Tibial artery (tissue), 4 donors: ENCODE results near the gene GRB10.

ENCODE experiments used
- DNase-seq, 2 donors: peaks; one replicate each; pipeline ENCODE4 v3.0.0-alpha.2; 2019
- H3K27ac ChIP-seq, 2 donors: fragments of 200-600 bp; sonication (generic) in 1 of 2; 1 replicate in 1 of 2; 2 replicates in 1 of 2; pipeline ENCODE4 v1.5.1; 2018 to 2019; ENCODE audit warnings: mild to moderate bottlenecking in 1 of 2
- H3K27me3 ChIP-seq, 2 donors: fragments of 200-600 bp; sonication (generic) in 1 of 2; one replicate each; pipeline versions ENCODE4 v1.5.1 to v1.6.0; 2016 to 2019
- H3K36me3 ChIP-seq, 3 donors: fragments of 200-600 bp; sonication (generic) in 2 of 3; one replicate each; pipeline ENCODE4 v1.5.1; 2016 to 2019; ENCODE audit warnings: mild to moderate bottlenecking in 2 of 3
- H3K4me1 ChIP-seq, 4 donors: fragments of 200-600 bp; sonication (generic) in 2 of 4; 1 replicate in 3 of 4; 2 replicates in 1 of 4; pipeline ENCODE4 v1.5.1; 2016 to 2019
- H3K4me3 ChIP-seq, 2 donors: fragments of 200-600 bp; sonication (generic) in 1 of 2; 1 replicate in 1 of 2; 2 replicates in 1 of 2; pipeline ENCODE4 v1.5.1; 2018 to 2019; ENCODE audit warnings: mild to moderate bottlenecking in 2 of 2
- H3K9me3 ChIP-seq, 3 donors: fragments of 200-600 bp; sonication (generic) in 1 of 3; one replicate each; pipeline ENCODE4 v1.5.1; 2016 to 2019
- intact Hi-C: fragments of 100-400 bp; cut with DNase I; formaldehyde crosslinking; loops from one replicate; pipeline ENCODE4 v1.15.0; 2023; ENCODE audit warnings: low total_unique reads
- TF ChIP-seq, protein P1 (sequence below), 2 experiments: fragments of 200-600 bp in 1 of 2; fragments of 450-650 bp in 1 of 2; IDR thresholded peaks; one replicate each; pipeline ENCODE4 v1.5.1; 2017 to 2019; ENCODE audit warnings: antibody characterized with exemption in 2 of 2, mild to moderate bottlenecking in 1 of 2, moderate library complexity in 1 of 2

Gene GRB10

DNA sequence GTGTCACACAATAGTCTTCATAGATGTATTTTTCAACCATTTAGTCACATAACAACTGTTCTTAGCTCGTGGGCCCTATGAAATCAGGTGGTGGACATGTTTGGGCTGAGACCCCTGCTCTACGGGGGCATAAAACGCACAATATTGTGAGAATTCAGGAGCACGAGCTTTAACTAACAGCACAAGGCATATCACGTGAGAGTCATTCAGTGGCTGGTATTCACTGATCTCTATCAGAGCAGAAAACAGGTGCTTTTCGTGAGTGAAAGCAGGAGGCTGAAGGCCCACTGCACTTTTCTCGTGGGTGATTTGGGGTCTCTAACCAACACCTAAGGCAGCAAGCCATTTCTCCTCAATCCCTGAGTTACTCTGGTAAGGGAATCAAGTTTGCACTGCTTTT, 42.8 kb upstream of the GRB10 start:
- H3K27me3 ChIP-seq: no peaks in the 10 kb centered on the region
- TF ChIP-seq, protein P1, sequence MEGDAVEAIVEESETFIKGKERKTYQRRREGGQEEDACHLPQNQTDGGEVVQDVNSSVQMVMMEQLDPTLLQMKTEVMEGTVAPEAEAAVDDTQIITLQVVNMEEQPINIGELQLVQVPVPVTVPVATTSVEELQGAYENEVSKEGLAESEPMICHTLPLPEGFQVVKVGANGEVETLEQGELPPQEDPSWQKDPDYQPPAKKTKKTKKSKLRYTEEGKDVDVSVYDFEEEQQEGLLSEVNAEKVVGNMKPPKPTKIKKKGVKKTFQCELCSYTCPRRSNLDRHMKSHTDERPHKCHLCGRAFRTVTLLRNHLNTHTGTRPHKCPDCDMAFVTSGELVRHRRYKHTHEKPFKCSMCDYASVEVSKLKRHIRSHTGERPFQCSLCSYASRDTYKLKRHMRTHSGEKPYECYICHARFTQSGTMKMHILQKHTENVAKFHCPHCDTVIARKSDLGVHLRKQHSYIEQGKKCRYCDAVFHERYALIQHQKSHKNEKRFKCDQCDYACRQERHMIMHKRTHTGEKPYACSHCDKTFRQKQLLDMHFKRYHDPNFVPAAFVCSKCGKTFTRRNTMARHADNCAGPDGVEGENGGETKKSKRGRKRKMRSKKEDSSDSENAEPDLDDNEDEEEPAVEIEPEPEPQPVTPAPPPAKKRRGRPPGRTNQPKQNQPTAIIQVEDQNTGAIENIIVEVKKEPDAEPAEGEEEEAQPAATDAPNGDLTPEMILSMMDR (IDR thresholded peaks at IDR 0.05): no peak
- no peak overlapping the region for H3K27ac ChIP-seq
- H3K4me3 ChIP-seq: no peak overlapping the region
- peaks cover 0 to 4% (median 0%) of the 10 kb centered on the region in 4 donors for H3K4me1 ChIP-seq
- intact Hi-C loops: no loop called here
- no peak for DNase-seq
- H3K9me3 ChIP-seq: no peaks in the 10 kb centered on the region
- H3K36me3 ChIP-seq: no peaks in the 10 kb centered on the region

DNA sequence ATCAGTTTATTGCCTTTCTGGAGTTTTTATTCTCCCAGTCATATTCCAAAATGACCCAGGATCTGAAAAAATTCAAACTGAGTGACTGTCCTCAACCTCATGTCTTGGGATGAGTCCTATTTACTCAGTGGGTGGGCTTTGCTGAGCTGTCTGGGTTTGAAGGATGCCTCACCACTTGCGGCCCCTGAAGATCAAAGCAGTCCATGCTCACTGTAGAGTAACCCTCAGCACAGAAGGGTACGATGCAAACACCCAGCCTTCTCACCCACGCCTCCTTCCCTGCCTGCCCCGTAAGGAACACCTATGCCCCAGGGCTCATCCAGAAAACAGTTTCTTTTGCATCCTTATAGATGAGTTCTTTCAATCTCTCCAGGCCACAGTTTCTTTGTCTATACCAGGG, 42.2 kb upstream of the GRB10 start:
- Histone ChIP-seq H3K4me1 (peaks cover 0 to 4% (median 0%) of the 10 kb centered on the region in 4 donors), H3K27me3 (no peaks in the 10 kb centered on the region), H3K36me3 (no peaks in the 10 kb centered on the region), H3K4me3 (no peak overlapping the region), H3K9me3 (no peaks in the 10 kb centered on the region), H3K27ac (no peak overlapping the region)
- TF ChIP-seq, protein P1 (IDR thresholded peaks at IDR 0.05): no peak
- DNase-seq: no peak
- intact Hi-C loops: no loop called here

DNA sequence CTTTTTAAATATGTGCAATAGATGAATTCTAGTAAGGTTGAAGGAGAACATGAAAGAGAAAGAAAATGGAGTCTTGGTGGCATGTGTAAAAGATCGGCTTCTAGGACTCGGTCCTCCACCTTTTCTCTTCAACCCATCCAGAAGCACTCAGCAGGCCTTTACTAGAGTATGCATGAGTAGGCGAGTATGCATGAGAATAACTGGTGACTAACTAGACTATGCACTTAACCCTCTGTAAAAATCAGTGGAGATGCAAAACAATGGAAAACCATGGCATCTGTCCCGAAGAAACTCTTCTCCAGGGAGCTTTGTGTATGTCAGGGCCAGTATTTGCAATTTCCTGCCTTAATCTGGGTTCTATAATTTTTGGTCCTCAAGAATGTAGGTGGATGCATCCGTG, 40.0 kb upstream of the GRB10 start:
- TF ChIP-seq, protein P1 (IDR thresholded peaks at IDR 0.05): no peak
- no peaks in the 10 kb centered on the region for H3K27me3 ChIP-seq
- no peak overlapping the region for H3K4me3 ChIP-seq
- DNase-seq: no peak
- no peak overlapping the region for H3K27ac ChIP-seq
- intact Hi-C loops: no loop called here
- H3K4me1 ChIP-seq: peaks cover 0 to 4% (median 0%) of the 10 kb centered on the region in 4 donors
- no peaks in the 10 kb centered on the region for H3K9me3 ChIP-seq
- H3K36me3 ChIP-seq: no peaks in the 10 kb centered on the region

DNA sequence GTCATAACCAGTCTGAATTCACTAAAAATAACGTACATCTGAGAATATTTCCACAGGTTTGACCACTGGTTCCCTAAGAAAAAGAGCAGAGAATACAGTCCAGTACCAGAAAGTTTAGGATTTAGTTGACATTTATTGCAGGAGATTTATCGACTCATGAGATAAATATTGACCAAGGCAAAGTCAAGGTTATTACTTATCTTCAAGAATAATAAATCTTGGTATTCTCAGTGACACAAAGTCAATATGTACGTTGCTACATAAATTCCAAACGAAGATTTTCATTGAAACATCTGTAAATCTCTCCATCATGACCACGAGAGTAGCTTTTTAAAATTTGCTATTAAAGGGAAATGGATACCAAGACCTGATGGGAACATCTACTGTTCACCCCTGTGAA, 39.4 kb upstream of the GRB10 start:
- intact Hi-C loops: no loop called here
- no peak overlapping the region for H3K27ac ChIP-seq

DNA sequence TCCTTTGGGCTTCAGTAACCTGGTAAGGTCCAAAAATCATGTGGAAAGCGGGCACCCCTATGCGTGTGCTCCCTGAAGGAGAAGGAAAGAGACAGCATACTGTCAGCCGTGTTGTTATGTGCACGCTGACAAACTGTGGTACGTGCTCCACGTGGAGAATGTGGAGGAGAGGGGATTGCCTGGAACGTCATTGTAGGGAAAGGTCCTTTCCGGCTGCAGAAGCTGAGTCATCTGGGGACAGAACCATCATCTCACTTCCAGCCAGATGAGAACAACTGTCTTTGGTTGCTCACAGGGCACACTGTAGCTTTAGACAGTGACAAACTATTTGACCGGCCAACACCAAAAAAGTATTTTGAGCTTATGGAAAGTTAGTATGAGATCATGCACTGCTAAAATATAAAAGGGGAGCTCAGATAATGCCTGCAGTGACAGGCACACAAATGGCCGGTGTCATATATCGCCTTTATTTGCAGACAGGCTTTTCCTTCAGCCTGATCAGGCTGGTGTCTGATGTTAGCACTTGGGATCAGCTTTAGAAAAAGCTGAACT, 38.8 kb upstream of the GRB10 start:
- TF ChIP-seq, protein P1 (IDR thresholded peaks at IDR 0.05): no peak
- peak in 1 of 2 donors; percentile 48 for DNase-seq
- Histone ChIP-seq H3K4me3 (no peak overlapping the region), H3K9me3 (no peaks in the 10 kb centered on the region), H3K36me3 (no peaks in the 10 kb centered on the region), H3K4me1 (no peaks in the 10 kb centered on the region), H3K27ac (no peak overlapping the region), H3K27me3 (no peaks in the 10 kb centered on the region)
- intact Hi-C loops: no loop called here

More for the DNA sequence above, 39.4 kb upstream of the GRB10 start:
- Histone ChIP-seq H3K4me3 (no peak overlapping the region), H3K36me3 (no peaks in the 10 kb centered on the region), H3K9me3 (no peaks in the 10 kb centered on the region), H3K4me1 (peaks cover 0 to 4% (median 0%) of the 10 kb centered on the region in 4 donors), H3K27me3 (no peaks in the 10 kb centered on the region)
- no peak for DNase-seq
- TF ChIP-seq, protein P1 (IDR thresholded peaks at IDR 0.05): no peak

DNA sequence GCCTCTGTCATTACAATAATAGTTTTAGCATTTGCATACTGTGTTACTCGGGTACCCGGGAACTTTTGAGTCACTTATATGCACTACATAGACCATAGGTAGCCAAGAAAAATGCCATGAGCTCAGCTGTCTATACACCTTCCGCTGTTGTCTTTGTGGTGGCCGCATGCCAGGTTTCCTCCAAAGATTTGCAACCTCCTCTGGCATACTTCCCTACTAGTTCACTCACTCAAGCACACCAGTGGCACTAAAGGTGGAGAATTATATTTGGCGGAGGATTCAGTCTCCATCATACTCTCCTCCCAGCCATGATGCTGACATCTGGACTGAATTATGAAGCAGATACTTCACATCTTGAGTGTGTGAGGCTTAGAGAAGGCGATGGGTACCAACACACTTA, 35.6 kb upstream of the GRB10 start:
- Histone ChIP-seq H3K4me1 (no peaks in the 10 kb centered on the region), H3K36me3 (no peaks in the 10 kb centered on the region), H3K27ac (no peak overlapping the region), H3K9me3 (no peaks in the 10 kb centered on the region), H3K27me3 (no peaks in the 10 kb centered on the region), H3K4me3 (no peak overlapping the region)
- TF ChIP-seq, protein P1 (IDR thresholded peaks at IDR 0.05): no peak
- intact Hi-C loops: no loop called here
- DNase-seq: peak in 1 of 2 donors; percentile 28
